ENCODE data around the gene RETREG1.
"Not testable (repeated sequence)": the region's sequence is repeated elsewhere in the genome, so short reads cannot be mapped to it uniquely, and the experiment has no call there.

Gene RETREG1

GRCh38 chr5:16617274-16617968 lies 624 bp upstream of the RETREG1 start:
- peak in 1 of 2 donors; percentile 29 for DNase-seq (ENCODE audit: low read depth in 1 of 2, low spot score in 1 of 2)

DNA sequence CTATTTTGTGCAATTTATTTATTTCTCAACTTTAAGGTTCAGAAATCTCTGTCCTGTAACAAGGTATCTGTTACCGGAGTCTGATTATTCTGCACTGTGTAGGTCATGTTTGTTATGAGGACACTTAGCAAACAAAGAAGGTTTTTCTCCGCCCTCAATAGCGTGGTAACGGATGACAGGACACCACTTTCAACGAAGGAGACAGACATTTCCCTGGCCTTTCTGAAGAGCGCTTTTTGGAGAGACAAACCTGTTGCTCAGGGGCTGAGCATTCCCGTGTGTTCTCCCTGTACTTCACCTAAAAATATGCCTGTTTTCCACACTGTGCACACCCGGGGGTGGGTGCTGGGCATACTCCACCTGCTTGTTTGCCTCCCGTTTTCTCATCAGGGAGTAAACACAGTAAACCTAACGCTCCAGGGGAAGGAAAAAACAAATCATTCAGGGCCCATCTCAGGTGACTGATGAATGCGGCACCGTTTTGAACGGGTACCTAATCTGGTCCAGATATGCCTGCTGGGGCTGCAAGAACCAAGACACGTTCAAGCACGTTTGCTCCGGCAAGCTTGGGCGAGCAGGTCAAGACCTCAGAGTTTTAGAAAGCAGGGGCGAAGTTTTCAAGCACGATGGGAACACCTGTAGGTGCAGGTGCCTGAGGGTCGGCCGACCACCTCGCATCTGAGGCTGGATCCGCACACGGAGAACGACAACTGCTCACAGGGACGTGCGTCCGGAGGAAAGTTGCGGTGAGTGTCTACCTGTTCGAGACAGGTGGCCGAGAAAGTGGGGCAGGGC lies 859 bp downstream of the RETREG1 start:
- no peak for DNase-seq (ENCODE audit: low read depth in 1 of 2, low spot score in 1 of 2)

- no peak for DNase-seq (ENCODE audit: low read depth in 1 of 2, low spot score in 1 of 2)
Measured at GRCh38 chr5:16612007-16612406, 4.8 kb downstream of the RETREG1 start.

- DNase-seq (ENCODE audit: low read depth in 1 of 2, low spot score in 1 of 2) = not testable (repeated sequence)
Measured at GRCh38 chr5:16610896-16611295, 5.9 kb downstream of the RETREG1 start.

DNA sequence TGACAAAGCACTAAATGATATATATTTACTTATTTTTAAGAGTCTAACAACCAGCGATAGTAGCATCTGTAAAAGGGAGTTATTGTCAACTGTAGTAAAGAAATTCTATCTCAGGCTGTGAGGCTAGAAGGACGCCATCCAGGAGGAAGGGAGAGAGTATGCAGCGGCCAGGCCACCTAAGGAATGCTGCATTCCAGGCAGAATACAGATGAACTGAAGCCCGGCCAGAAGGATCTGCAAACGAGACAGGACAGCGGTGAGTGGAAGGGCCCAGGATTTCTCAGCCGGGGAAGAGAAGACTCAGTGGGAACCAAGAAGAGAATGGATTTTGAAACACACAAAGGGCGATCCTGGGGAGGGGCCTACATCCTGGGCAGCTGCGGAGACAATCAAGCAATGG lies 7.4 kb downstream of the RETREG1 start:
- no peak for DNase-seq (ENCODE audit: low read depth in 1 of 2, low spot score in 1 of 2)

- no peak for DNase-seq (ENCODE audit: low read depth in 1 of 2, low spot score in 1 of 2)
Measured at GRCh38 chr5:16606628-16607027, 10.2 kb downstream of the RETREG1 start.

- DNase-seq (ENCODE audit: low read depth in 1 of 2, low spot score in 1 of 2) = no peak
Measured at GRCh38 chr5:16603701-16604100, 13.1 kb downstream of the RETREG1 start.

DNA sequence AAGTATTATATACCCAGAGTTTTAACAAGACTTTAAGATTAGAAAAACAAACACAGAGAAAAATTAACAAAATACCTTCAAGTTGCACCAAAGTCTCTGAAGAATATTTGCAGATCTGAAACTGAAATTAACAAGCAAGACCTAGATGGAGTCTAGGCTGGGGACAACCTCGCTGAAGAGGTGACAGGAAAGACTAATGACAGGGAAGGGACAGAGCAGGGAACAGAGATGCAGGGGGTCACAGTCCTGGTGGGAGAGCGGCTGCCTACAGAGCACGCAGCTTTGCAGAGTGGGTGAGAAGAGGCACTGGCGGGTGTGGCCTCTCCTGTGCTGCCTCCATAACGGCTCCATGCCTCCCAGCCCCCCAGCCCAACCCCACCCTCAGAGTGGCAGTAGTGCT lies 13.5 kb downstream of the RETREG1 start:
- no peak for DNase-seq (ENCODE audit: low read depth in 1 of 2, low spot score in 1 of 2)

- no peak for DNase-seq (ENCODE audit: low read depth in 1 of 2, low spot score in 1 of 2)
Measured at GRCh38 chr5:16602182-16602581, 14.6 kb downstream of the RETREG1 start.

- DNase-seq (ENCODE audit: low read depth in 1 of 2, low spot score in 1 of 2) = no peak
Measured at GRCh38 chr5:16600946-16601345, 15.9 kb downstream of the RETREG1 start.

GRCh38 chr5:16600397-16600796 lies 16.4 kb downstream of the RETREG1 start:
- DNase-seq (ENCODE audit: low read depth in 1 of 2, low spot score in 1 of 2) = no peak

GRCh38 chr5:16597946-16598694 lies 18.7 kb downstream of the RETREG1 start:
- DNase-seq (ENCODE audit: low read depth in 1 of 2, low spot score in 1 of 2) = no peak

- no peak for DNase-seq (ENCODE audit: low read depth in 1 of 2, low spot score in 1 of 2)
Measured at GRCh38 chr5:16596581-16596940, 20.2 kb downstream of the RETREG1 start.

GRCh38 chr5:16595881-16596580 lies 20.8 kb downstream of the RETREG1 start:
- no peak for DNase-seq (ENCODE audit: low read depth in 1 of 2, low spot score in 1 of 2)

DNA sequence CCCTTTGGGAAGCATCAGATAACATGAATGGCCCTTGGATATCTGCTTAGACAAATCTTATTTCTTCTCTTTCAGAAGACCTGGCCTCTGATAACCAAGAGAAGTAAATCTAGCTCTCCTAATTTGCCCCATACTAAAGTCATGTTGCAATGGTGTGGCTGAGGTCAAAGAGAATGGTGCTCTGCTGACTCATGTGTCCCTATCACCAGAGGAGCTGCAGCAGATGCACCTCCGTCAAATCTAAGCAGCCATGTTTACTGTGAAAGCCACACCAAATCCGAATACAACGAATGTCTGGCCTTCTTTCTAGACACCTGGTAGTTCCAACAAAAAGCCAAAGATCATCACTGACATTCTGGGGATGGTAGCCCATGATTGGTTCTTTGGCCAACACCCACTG lies 23.2 kb downstream of the RETREG1 start:
- no peak for DNase-seq (ENCODE audit: low read depth in 1 of 2, low spot score in 1 of 2)

GRCh38 chr5:16593013-16593412 lies 23.8 kb downstream of the RETREG1 start:
- no peak for DNase-seq (ENCODE audit: low read depth in 1 of 2, low spot score in 1 of 2)

GRCh38 chr5:16592255-16592654 lies 24.5 kb downstream of the RETREG1 start:
- no peak for DNase-seq (ENCODE audit: low read depth in 1 of 2, low spot score in 1 of 2)

DNA sequence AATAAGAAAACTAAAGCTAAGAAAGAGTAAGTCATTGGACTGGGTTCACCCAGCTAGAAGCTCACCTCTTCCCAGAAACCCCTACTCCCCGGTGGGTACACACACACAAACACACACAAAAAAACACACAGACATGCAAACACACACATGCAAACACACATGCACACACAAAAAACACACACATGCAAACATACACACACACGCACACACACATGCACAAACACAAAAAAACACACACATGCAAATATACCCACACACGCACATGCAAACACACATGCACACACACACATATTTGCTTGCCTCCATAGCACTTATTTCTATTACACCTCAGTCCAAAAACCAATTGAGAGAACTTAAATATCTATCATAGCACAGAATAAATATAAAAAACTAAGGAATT lies 26.1 kb downstream of the RETREG1 start:
- DNase-seq (ENCODE audit: low read depth in 1 of 2, low spot score in 1 of 2) = no peak

- DNase-seq (ENCODE audit: low read depth in 1 of 2, low spot score in 1 of 2) = no peak
Measured at GRCh38 chr5:16589658-16590057, 27.1 kb downstream of the RETREG1 start.

GRCh38 chr5:16588434-16589214 lies 28.2 kb downstream of the RETREG1 start:
- no peak for DNase-seq (ENCODE audit: low read depth in 1 of 2, low spot score in 1 of 2)

- no peak for DNase-seq (ENCODE audit: low read depth in 1 of 2, low spot score in 1 of 2)
Measured at GRCh38 chr5:16586556-16586955, 30.2 kb downstream of the RETREG1 start.
